Measurements from ENCODE around the gene RGL3.

- TF ChIP-seq TBL1XR1 (IDR thresholded peaks at IDR 0.05; ENCODE audit: low read depth, low read length) (no peak), RAD21 (IDR thresholded peaks at IDR 0.05; ENCODE audit: insufficient read depth, low read depth, low read length) (no peak), USF1 (IDR thresholded peaks at IDR 0.05; ENCODE audit: borderline replicate concordance, extremely low read length, insufficient read depth, low read depth, low read length) (no peak), EZH2 (IDR thresholded peaks at IDR 0.05; ENCODE audit: borderline replicate concordance, control insufficient read depth, low read depth, low read length) (no peak), CTCF (IDR thresholded peaks at IDR 0.05 in 2 of 3, conservative IDR thresholded peaks at IDR 0.05 in 1 of 3; ENCODE audit: control insufficient read depth in 2 of 3, extremely low read depth in 1 of 3, insufficient read depth in 1 of 3, low read depth in 3 of 3, low read length in 3 of 3) (no peak), REST (IDR thresholded peaks at IDR 0.05; ENCODE audit: low read depth, low read length) (no peak), SUZ12 (IDR thresholded peaks at IDR 0.05; ENCODE audit: unreplicated experiment) (no peak)
Observed at GRCh38 chr19:11414544-11414943, 4.6 kb downstream of the RGL3 start.

Measured in GM12878 (cell line).